Adrenal gland (tissue), 12 donors: Measurements from ENCODE around the gene SLC8B1. TPM values are rescaled to one million over a fixed set of nuclear protein-coding genes. Genes with fewer than 3 reads are reported as not detected.

Experiments used
- DNase-seq, 7 donors: peaks; one replicate each; pipeline ENCODE4 v3.0.0-alpha.2; 2019 to 2020
- H3K27ac ChIP-seq, 5 donors: fragments of 200-600 bp; sonication (generic) in 4 of 5; 1 replicate in 3 of 5; 2 replicates in 2 of 5; pipeline versions ENCODE4 v1.5.1 to v1.8.0; 2016 to 2020; ENCODE audit warnings: mild to moderate bottlenecking in 1 of 5
- H3K27me3 ChIP-seq: fragments of 200-600 bp; 2 replicates; pipeline ENCODE4 v1.8.0; 2021
- H3K36me3 ChIP-seq, 2 donors: fragments of 200-600 bp; replicated peaks in 1 of 2; 1 replicate in 1 of 2; 2 replicates in 1 of 2; pipeline versions ENCODE4 v1.5.1 to v1.8.0; 2018 to 2022
- H3K4me1 ChIP-seq, 2 donors: fragments of 200-600 bp; replicated peaks in 1 of 2; 1 replicate in 1 of 2; 2 replicates in 1 of 2; pipeline versions ENCODE4 v1.5.1 to v1.8.0; 2018 to 2021
- H3K4me3 ChIP-seq, 4 donors: fragments of 200-600 bp; sonication (generic) in 3 of 4; one replicate each; pipeline ENCODE4 v1.5.1; 2016 to 2018
- H3K9me3 ChIP-seq, 3 donors: fragments of 200-600 bp; sonication (generic) in 1 of 3; replicated peaks in 1 of 3; 1 replicate in 2 of 3; 2 replicates in 1 of 3; pipeline versions ENCODE4 v1.5.1 to v1.8.0; 2016 to 2021
- POLR2A ChIP-seq, 2 donors: fragments of 450-650 bp; IDR thresholded peaks; one replicate each; pipeline ENCODE4 v1.6.1; 2017; ENCODE audit warnings: antibody characterized with exemption in 2 of 2, mild to moderate bottlenecking in 2 of 2, moderate library complexity in 1 of 2
- WGBS, 4 donors: extraction: QIAGEN DNeasy Blood & Tissue Kit in 2 of 4; methylation state at CpG; one replicate each; pipeline versions ENCODE4 v1.1.5 to v1.1.7; 2013 to 2017; 5-methylcytosine and 5-hydroxymethylcytosine counted together
- intact Hi-C, 2 donors: fragments of 100-400 bp; cut with DNase I; formaldehyde crosslinking; loops; one replicate each; pipeline versions ENCODE4 v1.14.1 to v1.15.0; 2022 to 2023
- polyA plus RNA-seq, 3 donors: library from polyadenylated mRNA; stranded (reverse); fragments of 200-250 nt in 2 of 3; fragments of 350-450 nt in 1 of 3; fragmentation: Illumina TruSeq in 1 of 3; extraction: RNeasy Lipid Tissue Mini Kit (QIAGEN cat#74804) in 1 of 3; gene quantifications; one replicate each; pipeline ENCODE4 v1.2.3, GENCODE V29; 2013 to 2014
- total RNA-seq, 9 donors: library from RNA; depleted of rRNA in 4 of 9; stranded (reverse); fragments of >200 nt in 4 of 9; fragments of 120-200 nt in 1 of 9; fragmentation: NEBNext Ultra II Directional in 1 of 9; extraction: Animal tissue kit (Norgen Biotek cat#: 25700) in 1 of 9; gene quantifications; one replicate each; pipeline versions ENCODE4 v1.1.0 to v1.2.4, GENCODE V29; 2013 to 2023
- TF ChIP-seq, protein P1 (sequence below), 6 experiments: fragments of 450-650 bp in 4 of 6; fragments of 200-600 bp in 2 of 6; sonication (generic) in 1 of 6; IDR thresholded peaks; 1 replicate in 5 of 6; 2 replicates in 1 of 6; pipeline versions ENCODE4 v1.5.1 to v1.8.0; 2016 to 2021; ENCODE audit warnings: antibody characterized with exemption in 6 of 6, mild to moderate bottlenecking in 2 of 6, moderate library complexity in 1 of 6
- donor health status: healthy with polysubstance abuse.
- donor health status: Bipolar disorder and iron deficiency.
- donor health status: DM: yes; HTN: yes; CAD: no.
- donor health status: DM: no; HTN: no; CAD: no.
- donor health status: DM: no; HTN: no; CAD: no.
- donor health status: DM: yes; HTN: yes; CAD: no.

Gene SLC8B1
- total and polyA plus RNA-seq, 12 donors: 67.6 to 288 (median 188) TPM

DNA sequence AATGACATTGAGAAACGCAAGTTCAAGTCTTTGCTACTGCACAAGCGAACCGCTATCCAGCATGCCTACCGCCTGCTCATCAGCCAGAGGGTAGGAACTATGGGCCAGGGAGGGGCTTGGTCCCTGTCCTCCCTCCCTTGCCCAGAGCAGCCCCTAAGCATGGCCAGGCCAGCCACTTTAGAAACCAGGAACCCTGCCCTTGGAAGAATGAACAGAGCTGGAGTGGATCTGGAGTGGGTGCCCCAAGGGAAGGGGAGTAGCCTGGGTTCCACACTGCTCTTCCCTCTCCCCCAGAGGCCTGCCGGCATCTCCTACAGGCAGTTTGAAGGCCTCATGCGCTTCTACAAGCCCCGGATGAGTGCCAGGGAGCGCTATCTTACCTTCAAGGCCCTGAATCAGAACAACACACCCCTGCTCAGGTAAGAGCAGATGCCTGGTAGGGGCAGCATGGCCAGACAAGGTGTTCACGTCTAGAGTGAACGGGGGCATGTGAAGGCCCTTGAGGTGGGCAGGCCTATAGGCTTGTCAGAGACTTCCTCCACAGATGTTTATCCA is 57.9 kb downstream of the SLC8B1 start:
- H3K27ac ChIP-seq: peak overlapping the region in 3 of 5 donors; percentile 44 to 76 (median 68)
- H3K9me3 ChIP-seq: no peaks in the 10 kb centered on the region
- no peaks in the 10 kb centered on the region for H3K27me3 ChIP-seq
- DNase-seq: peak in 1 of 7 donors; percentile 12
- peaks cover 0 to 78% of the 10 kb centered on the region in 2 donors for H3K36me3 ChIP-seq
- H3K4me1 ChIP-seq: peaks cover 20 to 22% of the 10 kb centered on the region in 2 donors
- intact Hi-C loops: no loop called here
- WGBS, 4 donors: 87 to 90% (median 89%) methylated on average over 9 to 10 of the region's 10 CpGs
- no peak for TF ChIP-seq POLR2A (IDR thresholded peaks at IDR 0.05)
- no peak overlapping the region for H3K4me3 ChIP-seq

DNA sequence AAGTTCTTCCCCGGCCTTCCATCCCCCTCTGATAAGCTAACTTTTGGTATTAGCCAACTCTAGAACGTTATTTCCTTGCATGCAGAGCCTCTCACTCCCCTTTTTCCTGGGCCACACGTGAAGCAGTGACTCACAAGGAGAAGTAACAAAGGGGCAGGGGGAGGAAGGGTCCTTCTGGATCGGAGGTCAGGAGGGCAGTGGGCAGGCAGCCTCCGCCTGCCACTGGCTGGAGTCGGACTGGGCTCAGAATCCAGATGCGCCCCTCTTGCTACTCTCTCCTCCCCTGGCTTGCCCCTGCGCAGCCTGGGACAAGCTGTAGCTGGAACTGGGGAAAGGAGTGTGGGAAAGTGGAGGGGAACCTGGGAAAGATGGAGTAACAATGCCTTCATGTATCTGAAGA is 58.6 kb downstream of the SLC8B1 start:
- intact Hi-C loops: no loop called here
- H3K27ac ChIP-seq: peak overlapping the region in 3 of 5 donors; percentile 35 to 76 (median 68)
- TF ChIP-seq, protein P1, sequence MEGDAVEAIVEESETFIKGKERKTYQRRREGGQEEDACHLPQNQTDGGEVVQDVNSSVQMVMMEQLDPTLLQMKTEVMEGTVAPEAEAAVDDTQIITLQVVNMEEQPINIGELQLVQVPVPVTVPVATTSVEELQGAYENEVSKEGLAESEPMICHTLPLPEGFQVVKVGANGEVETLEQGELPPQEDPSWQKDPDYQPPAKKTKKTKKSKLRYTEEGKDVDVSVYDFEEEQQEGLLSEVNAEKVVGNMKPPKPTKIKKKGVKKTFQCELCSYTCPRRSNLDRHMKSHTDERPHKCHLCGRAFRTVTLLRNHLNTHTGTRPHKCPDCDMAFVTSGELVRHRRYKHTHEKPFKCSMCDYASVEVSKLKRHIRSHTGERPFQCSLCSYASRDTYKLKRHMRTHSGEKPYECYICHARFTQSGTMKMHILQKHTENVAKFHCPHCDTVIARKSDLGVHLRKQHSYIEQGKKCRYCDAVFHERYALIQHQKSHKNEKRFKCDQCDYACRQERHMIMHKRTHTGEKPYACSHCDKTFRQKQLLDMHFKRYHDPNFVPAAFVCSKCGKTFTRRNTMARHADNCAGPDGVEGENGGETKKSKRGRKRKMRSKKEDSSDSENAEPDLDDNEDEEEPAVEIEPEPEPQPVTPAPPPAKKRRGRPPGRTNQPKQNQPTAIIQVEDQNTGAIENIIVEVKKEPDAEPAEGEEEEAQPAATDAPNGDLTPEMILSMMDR (IDR thresholded peaks at IDR 0.05): no peak
- no peak for TF ChIP-seq POLR2A (IDR thresholded peaks at IDR 0.05)
- no peaks in the 10 kb centered on the region for H3K9me3 ChIP-seq
- no peaks in the 10 kb centered on the region for H3K27me3 ChIP-seq
- DNase-seq: peak in 3 of 7 donors; percentile 49 to 62 (median 58)
- peaks cover 27 to 29% of the 10 kb centered on the region in 2 donors for H3K4me1 ChIP-seq
- no peak overlapping the region for H3K4me3 ChIP-seq
- peaks cover 0 to 75% of the 10 kb centered on the region in 2 donors for H3K36me3 ChIP-seq
- WGBS, 4 donors: 53 to 69% (median 64%) methylated on average over 6 to 8 of the region's 8 CpGs

DNA sequence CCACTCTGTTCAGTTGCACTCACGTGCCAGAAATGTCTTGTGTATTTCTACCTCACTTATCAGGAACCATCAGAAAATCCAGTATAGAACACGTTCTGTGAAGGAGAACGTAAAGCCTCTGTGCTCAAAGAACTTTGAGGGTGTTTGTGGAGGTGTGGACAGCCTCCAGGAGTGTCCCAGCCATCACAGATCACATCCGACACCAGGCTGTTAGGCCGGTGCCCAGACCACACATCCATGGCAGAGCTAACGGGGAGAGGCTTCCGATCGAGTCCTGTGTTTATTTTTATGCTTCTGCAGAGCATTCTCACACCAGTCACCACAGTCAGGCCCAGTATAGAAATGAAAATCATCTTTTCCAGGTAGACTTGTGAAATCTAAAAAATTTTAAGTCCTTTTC is 60.1 kb downstream of the SLC8B1 start:
- Histone ChIP-seq H3K27ac (peak overlapping the region in 2 of 5 donors; percentile 1 to 35), H3K9me3 (no peaks in the 10 kb centered on the region), H3K27me3 (no peaks in the 10 kb centered on the region), H3K4me3 (no peak overlapping the region), H3K36me3 (peaks cover 0 to 72% of the 10 kb centered on the region in 2 donors), H3K4me1 (peaks cover 32 to 38% of the 10 kb centered on the region in 2 donors)
- TF ChIP-seq, protein P1 (IDR thresholded peaks at IDR 0.05): no peak
- no peak for TF ChIP-seq POLR2A (IDR thresholded peaks at IDR 0.05)
- 91 to 100% (median 93%) methylated on average over 4 to 8 of the region's 8 CpGs for WGBS, 4 donors
- intact Hi-C loops: no loop called here
- DNase-seq: no peak

DNA sequence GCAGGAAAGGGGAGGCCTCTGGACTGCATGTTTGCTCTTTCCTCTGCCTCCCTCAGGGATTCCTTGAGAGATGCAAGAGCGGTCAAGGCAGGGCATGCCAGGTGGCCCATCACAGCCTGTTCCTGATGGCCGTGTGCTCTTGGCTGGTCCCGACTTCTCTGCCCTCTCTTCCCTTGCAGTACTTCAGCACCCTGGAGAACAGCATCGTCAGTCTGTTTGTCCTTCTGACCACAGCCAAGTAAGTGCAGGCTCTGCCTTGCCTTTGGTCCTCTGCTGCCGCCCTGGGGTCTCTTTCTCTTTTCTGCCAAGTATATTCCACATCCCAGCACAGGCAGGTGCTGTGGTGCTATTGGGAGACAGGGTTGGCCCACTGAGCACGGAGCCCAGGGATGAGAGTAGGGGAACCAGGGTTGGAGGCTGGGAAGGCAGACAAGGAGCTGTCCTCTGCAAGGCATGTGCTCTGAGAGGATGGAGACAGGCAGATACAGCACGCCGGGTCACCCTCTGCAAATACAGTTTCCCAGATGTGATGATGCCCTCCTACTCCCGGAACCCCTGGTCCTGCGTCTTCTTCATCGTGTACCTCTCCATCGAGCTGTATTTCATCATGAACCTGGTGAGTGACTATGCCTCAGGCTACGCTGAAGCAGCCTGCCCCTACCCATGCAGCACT is 61.7 kb downstream of the SLC8B1 start:
- DNase-seq: no peak
- intact Hi-C loops: no loop called here
- Histone ChIP-seq H3K36me3 (peaks cover 0 to 75% of the 10 kb centered on the region in 2 donors), H3K9me3 (no peaks in the 10 kb centered on the region), H3K4me1 (peaks cover 32 to 51% of the 10 kb centered on the region in 2 donors), H3K27ac (peak overlapping the region; percentile 57 to 94 (median 86)), H3K27me3 (no peaks in the 10 kb centered on the region), H3K4me3 (no peak overlapping the region)
- WGBS, 4 donors: 88 to 91% (median 89%) methylated on average over 11 to 13 of the region's 13 CpGs
- TF ChIP-seq, protein P1 (IDR thresholded peaks at IDR 0.05): no peak
- no peak for TF ChIP-seq POLR2A (IDR thresholded peaks at IDR 0.05)
